ENCODE measurements around the gene GABRD. TPM values are rescaled to one million over a fixed set of nuclear protein-coding genes. Genes with fewer than 3 reads are reported as not detected.

The GABRD gene
- total RNA-seq, 1 donor from 2014 or later = not detected

GRCh38 chr1:2049718-2050431 lies 30.7 kb downstream of the GABRD start, which contains the start of gene PRKCZ:
PRKCZ (plus strand) TSS chr1:2050411; CDS start chr1:2050631, 220 bp downstream.
- ATAC-seq (ENCODE audit: low read depth) (peak; percentile 96), DNase-seq (peak; percentile 95)
- intact Hi-C loops (cut with micrococcal nuclease) = loop anchor here (1.0 to 5.0 kb wide), 6 partner anchors 62 to 435 kb away; partner anchors contain the start of genes MIB2, MORN1, NADK and RER1
- no peaks in the 10 kb centered on the region for H3K36me3 Mint-ChIP-seq (ENCODE audit: low read depth)
- H3K4me3 Mint-ChIP-seq = peak within 1 kb of the TSS; percentile 81
- TF ChIP-seq CTCF (IDR thresholded peaks at IDR 0.05) = no peak
- CTCF ChIA-PET = no interaction called here
- H3K9me3 Mint-ChIP-seq = no peaks in the 10 kb centered on the region
- POLR2A ChIA-PET = interaction anchor here (0.5 to 0.8 kb wide), 2 partner anchors 69 to 265 kb away, joined by 3 read pairs; no protein-coding TSS in a partner anchor
- H3K27me3 Mint-ChIP-seq = peaks cover 8% of the 10 kb centered on the region
- peak within 1 kb of the TSS; percentile 68 for H3K27ac Mint-ChIP-seq
- peaks cover 31% of the 10 kb centered on the region for H3K4me1 Mint-ChIP-seq

- Mint-ChIP-seq H3K36me3 (ENCODE audit: low read depth) (peaks cover 3% of the 10 kb centered on the region), H3K4me3 (peak overlapping the region; percentile 75), H3K9me3 (no peaks in the 10 kb centered on the region), H3K27me3 (peaks cover 7% of the 10 kb centered on the region), H3K4me1 (peaks cover 26% of the 10 kb centered on the region), H3K27ac (no peak overlapping the region)
- CTCF ChIA-PET = no interaction called here
- DNase-seq = no peak
- intact Hi-C loops (cut with micrococcal nuclease) = loop anchor here (1.0 to 5.0 kb wide), 4 partner anchors 62 to 435 kb away; partner anchors contain the start of genes MIB2, MORN1 and RER1
- no peak for TF ChIP-seq CTCF (IDR thresholded peaks at IDR 0.05)
- POLR2A ChIA-PET = interaction anchor here (0.8 to 0.9 kb wide), 2 partner anchors 264 to 536 kb away, joined by 3 read pairs; partner anchors contain the start of gene PRXL2B
- peak; percentile 26 for ATAC-seq (ENCODE audit: low read depth)
Measured at GRCh38 chr1:2050461-2050792, 31.3 kb downstream of the GABRD start.

GRCh38 chr1:2050793-2051682 lies 31.9 kb downstream of the GABRD start:
- ChIA-PET POLR2A (interaction anchor here (0.8 to 0.9 kb wide), 2 partner anchors 264 to 535 kb away, joined by 3 read pairs; partner anchors contain the start of gene PRXL2B), CTCF (no interaction called here)
- DNase-seq = no peak
- Mint-ChIP-seq H3K4me1 (peaks cover 22% of the 10 kb centered on the region), H3K4me3 (peak overlapping the region; percentile 75), H3K27me3 (peaks cover 2% of the 10 kb centered on the region), H3K9me3 (no peaks in the 10 kb centered on the region), H3K36me3 (ENCODE audit: low read depth) (peaks cover 6% of the 10 kb centered on the region), H3K27ac (no peak overlapping the region)
- intact Hi-C loops (cut with micrococcal nuclease) = loop anchor here (1.0 to 5.0 kb wide), 4 partner anchors 61 to 436 kb away; partner anchors contain the start of genes MIB2, MORN1 and RER1
- no peak for ATAC-seq (ENCODE audit: low read depth)
- no peak for TF ChIP-seq CTCF (IDR thresholded peaks at IDR 0.05)

GRCh38 chr1:2052054-2052679 lies 33.0 kb downstream of the GABRD start:
- ChIA-PET CTCF (no interaction called here), POLR2A (no interaction called here)
- intact Hi-C loops (cut with micrococcal nuclease) = loop anchor here (5.0 kb wide), 1 partner anchor 80 kb away; no protein-coding TSS in a partner anchor
- TF ChIP-seq CTCF (IDR thresholded peaks at IDR 0.05) = no peak
- DNase-seq (no peak), ATAC-seq (ENCODE audit: low read depth) (no peak)
- peaks cover 13% of the 10 kb centered on the region for H3K36me3 Mint-ChIP-seq (ENCODE audit: low read depth)
- peak overlapping the region; percentile 75 for H3K4me3 Mint-ChIP-seq
- peaks cover 19% of the 10 kb centered on the region for H3K4me1 Mint-ChIP-seq
- H3K27ac Mint-ChIP-seq = no peak overlapping the region
- peaks cover 2% of the 10 kb centered on the region for H3K27me3 Mint-ChIP-seq
- H3K9me3 Mint-ChIP-seq = no peaks in the 10 kb centered on the region

Data from activated B cell treated with CpG ODN at 0.5 μM for 24 hours (primary cell).